Spleen (tissue), 11 donors: ENCODE results near the gene HAUS1. TPM values are rescaled to one million over a fixed set of nuclear protein-coding genes. Genes with fewer than 3 reads are reported as not detected.
"Not testable (repeated sequence)": the region's sequence is repeated elsewhere in the genome, so short reads cannot be mapped to it uniquely, and the experiment has no call there.

Source experiments
- DNase-seq: peaks from one replicate; pipeline ENCODE4 v3.0.0-alpha.2; 2020
- H3K27ac ChIP-seq, 8 donors: fragments of 200-600 bp; sonication (generic) in 7 of 8; 1 replicate in 4 of 8; 2 replicates in 4 of 8; pipeline versions ENCODE4 v1.5.0 to v1.8.0; 2016 to 2021; ENCODE audit warnings: inconsistent platforms in 4 of 8, mild to moderate bottlenecking in 4 of 8, moderate library complexity in 1 of 8
- H3K27me3 ChIP-seq, 7 donors: fragments of 200-600 bp; sonication (generic) in 6 of 7; replicated peaks in 1 of 7; 1 replicate in 4 of 7; 2 replicates in 3 of 7; pipeline versions ENCODE4 v1.5.0 to v1.8.0; 2016 to 2021; ENCODE audit warnings: inconsistent platforms in 3 of 7, mild to moderate bottlenecking in 1 of 7
- H3K36me3 ChIP-seq, 6 donors: fragments of 200-600 bp; sonication (generic) in 5 of 6; 1 replicate in 4 of 6; 2 replicates in 2 of 6; pipeline versions ENCODE4 v1.5.0 to v1.8.0; 2016 to 2021; ENCODE audit warnings: inconsistent platforms in 2 of 6
- H3K4me1 ChIP-seq, 6 donors: fragments of 200-600 bp; sonication (generic) in 5 of 6; 1 replicate in 3 of 6; 2 replicates in 3 of 6; pipeline versions ENCODE4 v1.5.0 to v1.8.0; 2016 to 2021; ENCODE audit warnings: inconsistent platforms in 3 of 6
- H3K4me3 ChIP-seq, 8 donors: fragments of 200-600 bp; sonication (generic) in 7 of 8; 1 replicate in 4 of 8; 2 replicates in 4 of 8; pipeline versions ENCODE4 v1.5.0 to v1.8.0; 2016 to 2021; ENCODE audit warnings: inconsistent platforms in 4 of 8, mild to moderate bottlenecking in 4 of 8, moderate library complexity in 2 of 8
- H3K9me3 ChIP-seq, 8 donors: fragments of 200-600 bp; sonication (generic) in 7 of 8; 1 replicate in 4 of 8; 2 replicates in 4 of 8; pipeline versions ENCODE4 v1.5.0 to v1.8.0; 2016 to 2021; ENCODE audit warnings: inconsistent platforms in 4 of 8
- CTCF ChIP-seq, 11 experiments: fragments of 200-600 bp in 7 of 11; fragments of 450-650 bp in 4 of 11; sonication (generic) in 4 of 11; IDR thresholded peaks in 8 of 11; conservative IDR thresholded peaks in 3 of 11; 1 replicate in 7 of 11; 2 replicates in 4 of 11; pipeline versions ENCODE4 v1.4.0 to v1.8.0; 2016 to 2021; ENCODE audit warnings: antibody characterized with exemption in 11 of 11, inconsistent platforms in 4 of 11, mild to moderate bottlenecking in 1 of 11
- POLR2A ChIP-seq, 3 donors: fragments of 450-650 bp; IDR thresholded peaks; one replicate each; pipeline ENCODE4 v1.5.1; 2017; ENCODE audit warnings: antibody characterized with exemption in 3 of 3, mild to moderate bottlenecking in 1 of 3
- POLR2AphosphoS5 ChIP-seq, 3 donors: sonication (generic); formaldehyde crosslinking; IDR thresholded peaks; one replicate each; pipeline ENCODE4 v1.5.1; 2017; ENCODE audit warnings: antibody characterized with exemption in 3 of 3
- WGBS, 5 donors: extraction: QIAGEN DNeasy Blood & Tissue Kit in 3 of 5; methylation state at CpG; one replicate each; pipeline versions ENCODE4 v1.1.5 to v1.1.7; 2013 to 2018; 5-methylcytosine and 5-hydroxymethylcytosine counted together
- intact Hi-C: fragments of 100-400 bp; cut with DNase I; formaldehyde crosslinking; loops from one replicate; pipeline ENCODE4 v1.15.0; 2023; ENCODE audit warnings: low total_unique reads
- polyA plus RNA-seq, 3 donors: library from polyadenylated mRNA; stranded (reverse); fragments of 200-250 nt; gene quantifications; one replicate each; pipeline ENCODE4 v1.2.1, GENCODE V29; 2013
- total RNA-seq, 7 donors: library from RNA; depleted of rRNA in 3 of 7; stranded (reverse); fragments of >200 nt in 3 of 7; fragmentation: NEBNext Ultra II Directional in 4 of 7; extraction: Animal tissue kit (Norgen Biotek cat#: 25700) in 4 of 7; gene quantifications; one replicate each; pipeline versions ENCODE4 v1.1.0 to v1.2.1, GENCODE V29; 2016 to 2021
- donor health status: healthy with polysubstance abuse.
- donor health status: DM: no; HTN: no; CAD: no; lungs with moderate emphysema.
- donor health status: DM: no; HTN: no; CAD: no.
- donor health status: Bipolar disorder and iron deficiency.
- donor health status: healthy.
- donor health status: DM: no; HTN: no; CAD: no.
- donor health status: DM: yes; HTN: yes; CAD: no.

The HAUS1 gene
- total and polyA plus RNA-seq, 10 donors, result 15.6 to 44.9 (median 18.7) TPM

DNA sequence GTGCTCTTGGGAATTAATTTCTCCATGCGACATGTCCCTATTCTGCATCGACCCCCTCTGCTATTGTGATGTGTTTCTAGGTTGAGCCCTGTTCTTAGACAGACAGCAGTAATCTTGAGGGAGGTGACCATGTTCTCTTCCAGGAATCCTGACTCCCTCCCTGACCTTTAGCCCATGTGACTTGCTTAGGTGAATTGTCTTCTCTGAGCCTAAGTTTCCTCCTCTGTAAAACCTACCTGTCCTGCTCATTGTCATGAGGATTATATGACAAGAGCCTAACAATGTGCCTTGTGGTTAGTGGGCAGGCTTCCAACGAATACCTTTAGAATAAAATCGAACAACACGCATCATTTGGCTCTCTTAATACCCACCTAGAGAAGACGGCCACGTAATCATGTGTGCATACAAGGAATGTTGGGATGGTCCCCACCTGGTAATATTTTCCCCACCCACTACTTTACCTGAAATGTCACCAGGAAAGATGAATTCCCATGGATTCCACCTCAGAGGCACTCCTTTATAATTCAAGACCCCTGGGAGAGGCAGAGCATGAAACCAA is 59.8 kb downstream of the HAUS1 start:
- no peak overlapping the region for H3K27ac ChIP-seq
- intact Hi-C loops, result no loop called here
- H3K36me3 ChIP-seq, result no peaks in the 10 kb centered on the region
- H3K4me1 ChIP-seq, result peaks cover 0 to 16% (median 4%) of the 10 kb centered on the region in 6 donors
- H3K27me3 ChIP-seq, result no peaks in the 10 kb centered on the region
- no peaks in the 10 kb centered on the region for H3K9me3 ChIP-seq
- H3K4me3 ChIP-seq, result no peak overlapping the region
- WGBS, 5 donors, result 88 to 94% (median 93%) methylated on average over 7 of the region's 7 CpGs
- TF ChIP-seq POLR2A (IDR thresholded peaks at IDR 0.05) (no peak), CTCF (IDR thresholded peaks at IDR 0.05 in 8 of 11, conservative IDR thresholded peaks at IDR 0.05 in 3 of 11) (no peak), POLR2AphosphoS5 (IDR thresholded peaks at IDR 0.05) (no peak)
- DNase-seq, result no peak

- intact Hi-C loops, H3K36me3 ChIP-seq, H3K9me3 ChIP-seq, DNase-seq, H3K27me3 ChIP-seq, H3K27ac ChIP-seq, H3K4me3 ChIP-seq: not testable (repeated sequence)
- 85 to 93% (median 89%) methylated on average over 4 of the region's 4 CpGs for WGBS, 5 donors
- H3K4me1 ChIP-seq, result peaks cover 0 to 16% (median 4%) of the 10 kb centered on the region in 6 donors
These were observed 60.3 kb downstream of the HAUS1 start for GRCh38 chr18:46164502-46164901.

GRCh38 chr18:46164920-46165319 is 60.7 kb downstream of the HAUS1 start:
- Histone ChIP-seq H3K9me3 (no peaks in the 10 kb centered on the region), H3K36me3 (no peaks in the 10 kb centered on the region), H3K27ac (no peak overlapping the region), H3K4me3 (no peak overlapping the region), H3K27me3 (no peaks in the 10 kb centered on the region), H3K4me1 (peaks cover 0 to 16% (median 4%) of the 10 kb centered on the region in 6 donors)
- no peak for DNase-seq
- intact Hi-C loops, result no loop called here
- WGBS, 5 donors, result 96 to 99% (median 97%) methylated on average over 11 to 13 of the region's 13 CpGs
- TF ChIP-seq CTCF (IDR thresholded peaks at IDR 0.05 in 8 of 11, conservative IDR thresholded peaks at IDR 0.05 in 3 of 11) (no peak), POLR2A (IDR thresholded peaks at IDR 0.05) (no peak), POLR2AphosphoS5 (IDR thresholded peaks at IDR 0.05) (no peak)

- no peak overlapping the region for H3K27ac ChIP-seq
- no peak for DNase-seq
- 77 to 88% (median 86%) methylated on average over 6 of the region's 6 CpGs for WGBS, 5 donors
- H3K36me3 ChIP-seq, result no peaks in the 10 kb centered on the region
- intact Hi-C loops, result no loop called here
- H3K27me3 ChIP-seq, result no peaks in the 10 kb centered on the region
- H3K4me3 ChIP-seq, result no peak overlapping the region
- H3K9me3 ChIP-seq, result no peaks in the 10 kb centered on the region
- TF ChIP-seq POLR2A (IDR thresholded peaks at IDR 0.05) (no peak), POLR2AphosphoS5 (IDR thresholded peaks at IDR 0.05) (no peak)
- peaks cover 0 to 16% (median 4%) of the 10 kb centered on the region in 6 donors for H3K4me1 ChIP-seq
These were observed 62.2 kb downstream of the HAUS1 start for GRCh38 chr18:46166261-46166970.

DNA sequence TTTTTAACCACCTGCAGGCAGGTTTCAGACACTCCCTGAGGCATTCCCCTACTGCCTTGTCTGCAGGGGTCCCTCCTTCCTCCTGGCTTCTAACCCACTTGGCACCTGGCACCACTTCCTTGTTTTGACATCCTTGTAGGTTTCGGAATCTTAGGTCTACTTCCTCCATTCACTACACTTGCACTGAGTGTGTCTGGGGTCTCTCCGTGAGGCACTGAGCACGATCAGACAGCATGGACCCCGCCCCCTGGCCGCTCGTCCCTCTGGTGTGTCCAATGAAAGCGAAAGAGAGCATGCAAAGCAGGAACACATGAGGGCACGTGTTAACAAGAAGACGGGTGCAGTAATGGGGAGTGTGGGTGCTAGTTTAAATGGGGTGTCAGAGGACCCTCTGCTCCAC is 63.8 kb downstream of the HAUS1 start:
- H3K4me3 ChIP-seq, result peak overlapping the region in 1 of 8 donors; percentile 43
- WGBS, 5 donors, result 21 to 43% (median 25%) methylated on average over 9 of the region's 9 CpGs
- peak; percentile 91 for DNase-seq
- no peaks in the 10 kb centered on the region for H3K9me3 ChIP-seq
- H3K27me3 ChIP-seq, result no peaks in the 10 kb centered on the region
- TF ChIP-seq POLR2A (IDR thresholded peaks at IDR 0.05), result no peak
- TF ChIP-seq POLR2AphosphoS5 (IDR thresholded peaks at IDR 0.05), result peak in 2 of 3 donors; percentile 68 to 79
- H3K27ac ChIP-seq, result peak overlapping the region in 5 of 8 donors; percentile 7 to 72 (median 53)
- intact Hi-C loops, result no loop called here
- H3K4me1 ChIP-seq, result peaks cover under 1 to 21% (median 8%) of the 10 kb centered on the region in 6 donors
- H3K36me3 ChIP-seq, result no peaks in the 10 kb centered on the region
